Stimulated activated CD8-positive, alpha-beta memory T cell treated with anti-CD3 and anti-CD28 coated beads, Interleukin-7, amount 100 ng/mL, for 1 hour (primary cell): ENCODE measurements around the gene WDR62.

Source experiments
- DNase-seq, 2 donors: peaks; one replicate each; pipeline ENCODE4 v3.0.0-alpha.2; 2020; ENCODE audit warnings: low read depth in 2 of 2

The WDR62 gene

DNA sequence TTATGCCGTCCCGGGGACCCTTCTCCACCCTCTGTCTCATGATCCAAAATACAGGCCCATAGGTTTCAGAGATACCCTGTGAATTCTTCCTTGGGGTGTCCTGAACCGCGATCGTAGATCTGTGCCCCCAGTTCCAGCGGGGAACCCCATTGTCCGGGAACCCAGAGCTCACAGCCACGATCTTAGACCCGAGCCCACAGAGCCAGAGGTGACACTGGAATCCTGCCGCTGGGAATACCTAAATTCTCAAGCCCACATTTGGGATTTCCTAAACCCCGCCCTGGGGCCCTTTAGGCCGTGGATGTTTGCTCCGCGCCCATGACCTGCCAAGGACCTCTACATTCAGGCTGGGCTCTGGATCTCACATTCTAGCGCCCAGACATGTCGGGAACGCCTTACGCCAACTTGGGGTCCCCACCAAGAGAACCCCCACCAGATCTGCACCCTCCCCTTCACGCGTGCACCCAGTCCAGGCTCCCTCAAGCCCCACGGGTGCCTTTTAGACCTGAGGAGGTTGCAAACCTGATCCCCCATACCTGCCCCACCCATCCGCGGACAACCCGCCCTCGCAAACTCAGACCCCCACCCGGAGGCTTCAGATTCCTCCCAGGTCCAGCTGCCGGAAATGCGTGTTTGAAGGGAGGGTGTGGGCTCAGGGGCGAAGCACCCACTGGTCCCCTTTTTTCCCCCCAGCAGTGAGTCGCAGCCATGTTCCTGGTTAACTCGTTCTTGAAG lies 85.8 kb downstream of the WDR62 start:
- DNase-seq, result no peak

DNA sequence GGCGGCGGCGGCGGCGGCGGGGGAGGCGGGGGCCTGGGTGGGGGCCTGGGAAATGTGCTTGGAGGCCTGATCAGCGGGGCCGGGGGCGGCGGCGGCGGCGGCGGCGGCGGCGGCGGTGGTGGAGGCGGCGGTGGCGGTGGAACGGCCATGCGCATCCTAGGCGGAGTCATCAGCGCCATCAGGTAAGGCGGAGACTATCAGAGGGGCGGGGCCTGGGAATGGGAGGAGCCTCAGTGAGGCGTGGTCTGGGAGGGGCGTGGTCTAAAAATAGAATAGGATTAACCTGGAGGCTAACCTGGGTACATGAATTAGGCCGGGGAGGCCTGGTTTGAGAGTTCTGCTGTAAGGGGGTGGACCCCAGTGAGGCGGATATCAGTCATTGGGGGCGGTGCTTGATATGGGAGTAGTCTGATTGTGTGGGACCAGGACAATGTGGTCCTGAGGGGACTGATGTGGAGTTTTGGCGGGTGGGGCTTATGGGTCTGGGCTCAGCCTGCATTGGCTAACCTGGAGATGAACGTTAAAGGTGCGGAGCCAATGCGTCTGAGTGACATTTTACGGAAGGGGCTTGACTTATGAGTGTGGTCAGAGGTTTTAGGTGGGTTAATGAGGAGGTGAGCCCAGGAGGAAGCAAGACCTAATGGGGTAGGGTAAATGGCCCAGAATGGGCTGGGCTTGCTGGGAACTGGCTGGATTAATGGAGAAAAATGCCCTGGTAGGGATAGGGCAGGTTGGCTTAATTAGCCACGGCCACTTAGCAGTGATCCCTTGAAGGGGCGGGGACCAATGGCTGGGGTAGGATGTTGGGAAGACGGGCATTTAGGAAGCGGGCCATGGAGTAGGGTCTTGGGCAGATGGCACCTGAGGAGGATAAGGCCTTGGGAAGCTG lies 86.6 kb downstream of the WDR62 start:
- DNase-seq, result peak; percentile 76 to 85

DNA sequence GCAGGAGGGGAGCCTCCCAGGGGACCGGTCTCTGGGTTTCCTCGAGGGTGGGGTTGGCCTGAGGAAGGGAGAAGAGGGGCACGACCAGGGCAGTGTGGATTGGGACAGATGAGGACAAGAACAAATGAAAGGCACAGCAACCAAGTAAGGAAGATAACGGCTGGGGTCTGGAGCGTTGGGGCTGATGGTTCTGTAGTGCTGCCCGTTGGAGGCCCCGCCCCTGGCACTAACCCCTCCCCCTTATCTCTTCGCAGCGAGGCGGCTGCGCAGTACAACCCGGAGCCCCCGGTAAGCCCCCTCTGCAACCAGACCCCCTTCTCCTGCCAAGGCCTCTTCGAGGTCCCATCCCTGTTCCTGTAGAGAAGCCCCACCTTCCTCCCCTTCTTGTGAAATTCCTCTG lies 87.3 kb downstream of the WDR62 start:
- no peak for DNase-seq

DNA sequence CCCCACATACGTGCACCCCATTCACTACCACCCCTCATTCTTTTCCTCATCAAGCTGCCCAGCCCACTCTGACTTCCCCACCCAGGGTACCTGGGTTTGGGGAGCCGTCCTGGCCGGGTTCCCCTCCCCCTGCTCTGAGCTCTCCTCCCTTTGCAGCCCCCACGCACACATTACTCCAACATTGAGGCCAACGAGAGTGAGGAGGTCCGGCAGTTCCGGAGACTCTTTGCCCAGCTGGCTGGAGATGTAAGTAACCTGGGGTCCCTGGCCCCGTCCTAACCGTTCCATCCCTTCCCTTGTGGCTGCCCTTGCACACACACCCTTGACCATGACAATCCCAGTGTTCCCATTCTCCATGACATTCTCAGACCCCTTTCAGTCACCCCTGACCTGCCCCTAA lies 87.8 kb downstream of the WDR62 start:
- no peak for DNase-seq

DNA sequence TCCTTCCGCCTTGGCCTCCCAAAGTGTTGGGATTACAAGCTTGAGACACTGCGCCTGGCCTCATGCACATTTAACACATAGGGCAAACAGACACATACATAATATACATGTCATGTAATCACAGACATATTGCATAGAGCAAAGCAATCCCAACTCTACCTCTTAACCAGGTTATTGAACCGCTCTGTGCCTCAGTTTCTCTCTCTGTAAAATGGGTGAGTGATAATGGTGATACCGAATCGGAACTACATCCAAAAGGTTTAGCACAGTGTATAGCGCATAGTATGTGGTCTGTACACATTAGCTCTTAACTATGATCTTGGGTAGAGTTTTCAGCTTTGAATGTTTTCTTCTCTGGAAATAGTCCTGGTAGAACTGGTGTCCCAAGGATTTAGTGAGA lies 89.9 kb downstream of the WDR62 start:
- no peak for DNase-seq

DNA sequence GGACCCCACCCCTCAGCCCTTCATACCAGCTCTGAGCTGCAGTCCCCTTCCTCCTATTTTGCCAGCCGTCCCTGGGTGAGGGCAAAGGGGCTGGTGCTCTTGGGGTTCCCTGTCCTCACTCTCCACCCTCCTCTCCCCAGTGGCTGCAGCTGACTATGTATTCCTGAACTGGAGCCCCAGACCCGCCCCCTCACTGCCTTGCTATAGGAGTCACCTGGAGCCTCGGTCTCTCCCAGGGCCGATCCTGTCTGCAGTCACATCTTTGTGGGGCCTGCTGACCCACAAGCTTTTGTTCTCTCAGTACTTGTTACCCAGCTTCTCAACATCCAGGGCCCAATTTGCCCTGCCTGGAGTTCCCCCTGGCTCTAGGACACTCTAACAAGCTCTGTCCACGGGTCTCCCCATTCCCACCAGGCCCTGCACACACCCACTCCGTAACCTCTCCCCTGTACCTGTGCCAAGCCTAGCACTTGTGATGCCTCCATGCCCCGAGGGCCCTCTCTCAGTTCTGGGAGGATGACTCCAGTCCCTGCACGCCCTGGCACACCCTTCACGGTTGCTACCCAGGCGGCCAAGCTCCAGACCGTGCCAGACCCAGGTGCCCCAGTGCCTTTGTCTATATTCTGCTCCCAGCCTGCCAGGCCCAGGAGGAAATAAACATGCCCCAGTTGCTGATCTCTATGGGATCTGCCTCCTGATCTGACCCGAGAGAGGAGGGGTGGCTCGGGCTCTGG lies 95.1 kb downstream of the WDR62 start:
- DNase-seq, result no peak

DNA sequence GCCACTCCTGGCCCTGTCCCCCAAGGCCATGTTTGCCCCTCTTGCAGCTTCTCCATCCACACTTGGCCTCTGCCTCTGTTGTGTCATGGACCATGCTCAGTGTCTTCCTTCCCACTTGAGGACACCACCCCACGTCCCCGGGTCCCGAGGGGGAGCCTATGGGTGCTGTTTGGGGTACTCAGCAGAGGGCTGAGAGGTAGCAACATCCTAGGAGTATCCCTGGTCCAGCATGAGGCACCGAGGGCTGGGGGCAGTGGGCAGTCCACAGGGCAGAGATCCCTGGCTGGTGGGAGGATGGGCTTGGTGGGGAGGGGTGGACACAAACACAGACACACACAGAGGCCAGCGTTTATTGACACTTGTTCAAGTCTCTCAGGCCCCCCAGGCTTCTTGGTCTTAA lies 95.9 kb downstream of the WDR62 start:
- DNase-seq, result no peak

DNA sequence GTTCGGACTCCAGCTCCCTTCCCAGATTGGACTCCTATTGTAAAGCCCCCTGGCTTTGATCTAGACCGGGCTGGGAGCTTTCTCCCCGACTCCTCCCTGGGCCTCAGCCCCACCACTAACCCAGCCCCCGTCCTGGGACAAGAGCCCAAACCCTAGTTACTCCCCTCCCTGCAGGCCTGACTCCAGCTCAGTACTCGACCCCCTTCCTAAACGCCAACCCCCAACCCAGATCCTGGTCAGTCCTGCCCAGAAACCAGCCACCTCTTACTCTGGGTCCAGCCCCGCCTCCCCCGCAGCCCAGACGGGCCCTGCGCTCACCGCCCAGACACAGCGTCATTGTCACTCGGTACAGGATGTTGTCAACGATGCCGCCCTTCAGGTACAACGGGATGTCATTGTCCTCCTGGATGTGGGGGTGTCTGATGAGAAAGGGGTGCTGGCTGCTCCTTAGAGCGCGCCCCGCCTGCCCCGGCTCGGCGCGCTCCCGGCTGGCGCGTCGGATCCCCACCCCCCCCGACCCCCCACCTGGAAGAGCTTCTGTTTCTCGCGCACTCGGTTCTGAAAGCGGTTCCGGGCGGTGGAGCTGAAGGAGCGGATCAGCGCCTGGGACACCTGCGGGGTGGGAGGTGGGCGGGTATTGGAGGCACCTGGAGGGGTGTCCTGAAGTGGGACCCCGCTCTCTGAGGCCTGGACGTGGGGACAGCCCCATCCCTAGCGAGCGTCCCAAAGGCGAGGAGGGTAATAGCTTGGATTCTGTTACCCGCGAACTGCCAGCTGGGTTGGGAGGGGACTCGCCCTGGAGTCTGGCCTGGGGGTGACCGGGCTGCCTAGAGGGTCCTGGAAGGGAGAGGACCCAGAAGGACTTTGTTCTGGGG lies 96.7 kb downstream of the WDR62 start:
- DNase-seq, result no peak

DNA sequence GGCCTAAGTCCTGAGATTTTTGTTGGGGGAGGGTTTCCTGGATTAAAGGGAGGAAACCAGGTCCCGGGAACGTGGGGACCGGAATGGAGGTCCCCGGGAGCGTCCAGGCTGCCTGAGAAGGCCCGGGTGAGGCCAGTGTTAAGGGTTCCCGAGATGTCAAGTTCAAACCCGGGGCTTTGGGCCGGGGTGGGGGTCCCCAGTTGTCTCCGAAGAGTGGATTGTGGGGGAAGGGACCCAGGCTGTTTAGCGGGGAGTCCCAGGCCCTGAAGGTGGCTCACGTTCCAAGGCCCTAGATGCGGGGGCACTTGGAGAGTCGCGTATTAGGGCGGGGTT lies 97.3 kb downstream of the WDR62 start:
- no peak for DNase-seq

DNA sequence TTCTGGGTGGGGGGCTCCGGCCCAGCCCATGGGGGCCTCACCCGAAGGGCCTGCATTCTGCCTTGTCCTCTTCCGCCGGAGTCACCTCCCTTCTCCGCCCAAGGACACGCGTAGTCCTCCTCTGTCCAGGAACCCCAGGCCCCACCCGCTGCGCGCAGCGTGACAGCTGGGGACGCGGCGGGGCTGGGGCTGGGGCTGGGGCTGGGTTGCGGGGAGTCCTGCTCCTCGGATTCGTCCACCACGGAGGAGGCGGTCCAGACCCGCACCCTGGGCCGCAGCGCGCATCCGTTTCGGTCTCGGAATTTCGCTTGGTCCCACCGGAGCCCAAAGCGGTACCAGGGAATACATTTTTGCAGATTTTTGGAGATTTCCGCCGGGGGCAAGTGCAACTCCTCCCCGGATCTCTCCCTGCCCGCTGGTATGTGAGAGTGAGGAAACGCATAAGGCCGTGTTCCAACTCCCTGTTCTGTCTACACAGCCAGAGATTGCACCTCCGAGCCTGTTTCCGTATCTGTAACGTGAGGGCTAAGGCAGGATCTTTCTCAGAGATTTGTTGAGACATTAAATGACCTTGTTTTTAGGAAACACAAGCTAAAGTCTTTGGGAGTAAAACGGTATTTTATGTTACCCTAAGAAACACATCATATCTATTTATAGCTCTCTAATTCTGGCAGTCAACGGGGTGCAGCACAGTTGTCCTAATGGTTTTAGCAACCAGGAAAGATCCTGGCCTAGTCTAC lies 97.8 kb downstream of the WDR62 start, which contains the start of gene COX7A1:
Gene COX7A1 (minus strand): TSS at position 96 of the 740 bp plus-strand sequence. CDS start 40 bp downstream, at position 56.
- DNase-seq, result no peak

DNA sequence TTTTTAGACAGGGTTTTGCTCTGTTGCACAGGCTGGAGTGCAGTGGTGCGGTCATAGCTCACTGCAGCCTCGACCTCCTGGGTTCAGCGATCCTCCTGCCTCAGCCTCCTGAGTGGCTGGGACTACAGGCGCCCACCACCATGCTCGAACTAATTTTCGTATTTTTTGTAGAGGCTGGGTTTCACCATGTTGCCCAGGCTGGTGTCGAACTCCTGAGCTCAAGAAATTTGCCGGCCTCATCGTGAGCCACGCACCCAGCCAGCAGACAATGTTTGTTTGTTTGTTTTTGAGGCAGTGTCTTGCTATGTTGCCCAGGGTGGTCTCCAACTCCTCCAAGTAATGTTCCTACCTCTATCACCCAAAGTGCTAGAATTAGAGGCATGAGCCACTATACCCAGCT lies 98.4 kb downstream of the WDR62 start:
- no peak for DNase-seq
